Suprapubic skin (tissue), 3 donors: ENCODE measurements around the gene KIF21B.

Experiments used
- POLR2A ChIP-seq, 2 donors: fragments of 450-650 bp; IDR thresholded peaks; one replicate each; pipeline ENCODE4 v1.6.1; 2017; ENCODE audit warnings: antibody characterized with exemption in 2 of 2, mild to moderate bottlenecking in 2 of 2, moderate library complexity in 2 of 2
- TF ChIP-seq, protein P1 (sequence below), 2 donors: fragments of 200-600 bp in 1 of 2; fragments of 450-650 bp in 1 of 2; sonication (generic) in 1 of 2; IDR thresholded peaks; one replicate each; pipeline ENCODE4 v1.5.1; 2016 to 2019; ENCODE audit warnings: antibody characterized with exemption in 2 of 2, mild to moderate bottlenecking in 1 of 2, moderate library complexity in 1 of 2

DNA sequence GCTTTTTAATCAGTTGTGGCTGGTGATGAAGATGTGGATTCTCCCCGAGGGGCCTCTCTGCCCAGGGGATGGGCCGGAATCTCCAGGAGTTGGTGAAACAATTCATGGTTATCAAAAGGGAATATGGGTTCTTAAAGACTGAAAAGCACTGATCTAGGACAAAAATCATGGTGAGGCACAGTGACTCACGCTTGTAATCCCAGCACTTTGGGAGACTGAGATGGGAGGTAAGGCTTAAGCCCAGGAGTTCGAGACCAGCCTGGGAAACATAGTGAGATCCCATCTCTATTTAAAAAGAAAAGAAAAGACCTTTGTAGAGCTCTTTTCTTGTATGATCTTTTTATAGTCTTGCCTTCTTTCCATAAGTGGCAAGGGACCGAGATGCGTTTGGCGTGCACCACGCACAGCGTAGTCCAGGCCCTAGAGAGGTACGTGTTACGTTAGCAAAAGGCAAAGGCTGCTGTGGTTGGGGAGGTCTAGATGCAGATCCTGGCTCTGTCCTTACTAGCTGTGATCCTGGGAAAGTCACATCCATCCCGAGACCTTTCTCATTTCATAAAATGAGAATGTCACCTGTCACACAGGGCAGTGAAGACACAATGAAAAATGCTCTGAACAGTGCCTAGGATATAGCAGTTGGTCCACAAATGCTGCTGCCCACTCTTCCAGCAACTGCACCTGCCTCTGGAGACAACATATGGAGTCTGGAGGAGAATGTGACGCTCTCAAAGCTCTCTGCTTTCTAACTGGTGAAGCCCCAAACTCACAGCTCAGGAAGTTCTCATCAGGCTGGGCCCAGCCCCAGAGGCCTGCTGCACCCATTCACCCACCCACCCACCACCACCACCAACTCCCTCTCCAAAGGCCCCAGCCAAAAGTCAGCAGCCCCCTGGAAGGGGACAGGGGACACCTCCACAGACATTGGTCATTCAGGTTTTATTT is 54.8 kb downstream of the KIF21B start:
- no peak for TF ChIP-seq POLR2A (IDR thresholded peaks at IDR 0.05)
- TF ChIP-seq, protein P1, sequence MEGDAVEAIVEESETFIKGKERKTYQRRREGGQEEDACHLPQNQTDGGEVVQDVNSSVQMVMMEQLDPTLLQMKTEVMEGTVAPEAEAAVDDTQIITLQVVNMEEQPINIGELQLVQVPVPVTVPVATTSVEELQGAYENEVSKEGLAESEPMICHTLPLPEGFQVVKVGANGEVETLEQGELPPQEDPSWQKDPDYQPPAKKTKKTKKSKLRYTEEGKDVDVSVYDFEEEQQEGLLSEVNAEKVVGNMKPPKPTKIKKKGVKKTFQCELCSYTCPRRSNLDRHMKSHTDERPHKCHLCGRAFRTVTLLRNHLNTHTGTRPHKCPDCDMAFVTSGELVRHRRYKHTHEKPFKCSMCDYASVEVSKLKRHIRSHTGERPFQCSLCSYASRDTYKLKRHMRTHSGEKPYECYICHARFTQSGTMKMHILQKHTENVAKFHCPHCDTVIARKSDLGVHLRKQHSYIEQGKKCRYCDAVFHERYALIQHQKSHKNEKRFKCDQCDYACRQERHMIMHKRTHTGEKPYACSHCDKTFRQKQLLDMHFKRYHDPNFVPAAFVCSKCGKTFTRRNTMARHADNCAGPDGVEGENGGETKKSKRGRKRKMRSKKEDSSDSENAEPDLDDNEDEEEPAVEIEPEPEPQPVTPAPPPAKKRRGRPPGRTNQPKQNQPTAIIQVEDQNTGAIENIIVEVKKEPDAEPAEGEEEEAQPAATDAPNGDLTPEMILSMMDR (IDR thresholded peaks at IDR 0.05), result no peak
